Stimulated activated effector memory CD8-positive, alpha-beta T cell treated with anti-CD3 and anti-CD28 coated beads, Interleukin-12 subunit alpha, Interleukin-12 subunit beta, amount 100 ng/mL, for 72 hours (primary cell): ENCODE results near the gene EGFR.

Experiments used
- ATAC-seq: fragments of 150-1000 bp; cut with Tn5 transposase; 2 replicates; pipeline ENCODE4 v1.10.0; 2021
- DNase-seq, 2 donors: peaks; one replicate each; pipeline ENCODE4 v3.0.0; 2021 to 2022; ENCODE audit warnings: low spot score in 2 of 2
- H3K27ac Mint-ChIP-seq: one replicate; pipeline ENCODE4 v1.8.0; 2022; ENCODE audit warnings: mild to moderate bottlenecking, mixed read lengths
- H3K36me3 Mint-ChIP-seq: one replicate; pipeline ENCODE4 v1.8.0; 2022; ENCODE audit warnings: mild to moderate bottlenecking, mixed read lengths
- H3K4me1 Mint-ChIP-seq: one replicate; pipeline ENCODE4 v1.8.0; 2022; ENCODE audit warnings: mixed read lengths
- H3K4me3 Mint-ChIP-seq: one replicate; pipeline ENCODE4 v1.8.0; 2022; ENCODE audit warnings: mild to moderate bottlenecking, mixed read lengths
- H3K9me3 Mint-ChIP-seq: one replicate; pipeline ENCODE4 v1.8.0; 2022; ENCODE audit warnings: mixed read lengths

Gene EGFR

GRCh38 chr7:55043691-55044370 is 25.0 kb downstream of the EGFR start:
- no peaks in the 10 kb centered on the region for H3K9me3 Mint-ChIP-seq
- ATAC-seq (no peak), DNase-seq (no peak)
- H3K27ac Mint-ChIP-seq, result no peak overlapping the region
- no peaks in the 10 kb centered on the region for H3K36me3 Mint-ChIP-seq
- no peaks in the 10 kb centered on the region for H3K4me1 Mint-ChIP-seq
- H3K4me3 Mint-ChIP-seq, result no peak overlapping the region

DNA sequence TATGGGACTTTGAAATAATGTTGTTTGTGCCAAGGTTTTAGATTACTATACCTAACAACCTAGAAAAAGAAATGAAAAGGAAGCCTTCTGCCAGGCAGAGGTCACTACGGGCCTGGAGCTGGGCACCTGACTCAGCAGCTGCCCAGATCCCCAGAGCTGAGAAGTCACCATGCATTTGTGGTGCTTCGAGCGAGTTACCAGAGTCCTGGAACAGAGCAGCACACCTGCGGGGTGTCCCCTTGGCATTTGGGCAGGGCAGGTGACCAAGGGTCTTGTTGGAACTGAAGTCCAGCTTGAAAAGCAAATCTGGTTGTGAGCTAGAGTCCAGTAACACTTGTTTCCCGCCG is 25.5 kb downstream of the EGFR start:
- Mint-ChIP-seq H3K27ac (no peak overlapping the region), H3K4me3 (no peak overlapping the region), H3K4me1 (no peaks in the 10 kb centered on the region), H3K36me3 (no peaks in the 10 kb centered on the region), H3K9me3 (no peaks in the 10 kb centered on the region)
- DNase-seq, result no peak
- ATAC-seq, result no peak

DNA sequence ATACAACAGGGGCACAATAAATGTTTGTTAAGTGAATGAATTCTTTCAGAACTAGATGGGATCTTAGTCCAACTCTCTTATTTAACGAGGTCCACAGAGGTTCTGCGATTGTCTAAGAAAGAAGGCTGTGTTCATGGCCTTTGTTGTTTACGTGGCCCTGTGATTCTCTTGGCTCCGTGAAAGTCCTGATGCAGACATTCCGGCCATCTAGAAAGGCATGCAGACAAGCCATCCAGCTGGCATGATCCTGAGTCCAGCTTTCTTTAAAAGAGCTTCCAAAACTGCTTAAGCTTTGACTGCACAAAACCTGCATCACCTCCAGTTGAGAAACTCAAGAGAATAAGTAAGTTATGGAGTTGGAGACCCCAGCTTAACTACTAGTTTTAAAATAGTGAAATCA is 26.0 kb downstream of the EGFR start:
- ATAC-seq (no peak), DNase-seq (no peak)
- no peak overlapping the region for H3K4me3 Mint-ChIP-seq
- no peaks in the 10 kb centered on the region for H3K36me3 Mint-ChIP-seq
- no peaks in the 10 kb centered on the region for H3K4me1 Mint-ChIP-seq
- H3K9me3 Mint-ChIP-seq, result no peaks in the 10 kb centered on the region
- no peak overlapping the region for H3K27ac Mint-ChIP-seq

- H3K9me3 Mint-ChIP-seq, result no peaks in the 10 kb centered on the region
- no peak overlapping the region for H3K27ac Mint-ChIP-seq
- no peak for DNase-seq
- H3K4me1 Mint-ChIP-seq, result no peaks in the 10 kb centered on the region
- no peaks in the 10 kb centered on the region for H3K36me3 Mint-ChIP-seq
- no peak for ATAC-seq
- no peak overlapping the region for H3K4me3 Mint-ChIP-seq
Measured at GRCh38 chr7:55046582-55047342, 27.9 kb downstream of the EGFR start.

DNA sequence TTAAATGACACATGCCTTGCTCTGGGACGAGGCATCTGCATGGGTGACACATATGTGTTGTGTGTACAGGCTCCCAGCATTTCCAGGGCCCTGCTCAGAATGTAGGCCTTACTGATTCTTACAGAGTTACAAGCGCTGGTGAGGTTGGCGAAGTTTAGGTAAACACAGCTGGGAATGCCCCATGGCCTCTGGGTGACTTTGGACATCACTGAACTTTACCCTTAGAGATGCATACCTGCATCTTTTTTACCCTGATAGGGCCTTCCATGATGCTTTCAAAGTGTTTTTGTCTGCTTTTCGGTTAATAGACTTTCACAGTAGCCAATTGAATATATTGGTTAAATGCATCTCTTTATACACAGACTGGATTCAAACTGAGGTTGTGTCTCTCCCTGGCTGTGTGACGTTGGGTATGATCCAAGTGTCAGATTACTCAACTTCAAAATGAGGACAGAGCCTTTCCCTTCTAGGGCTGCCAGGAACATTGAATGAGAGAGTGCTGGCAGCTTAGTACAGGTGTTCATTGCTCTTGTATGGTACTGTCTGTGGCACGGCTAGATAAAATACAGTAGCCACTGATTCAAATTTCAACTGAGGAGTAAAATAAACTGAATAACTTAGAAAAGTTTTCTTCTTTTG is 29.5 kb downstream of the EGFR start:
- no peak overlapping the region for H3K4me3 Mint-ChIP-seq
- ATAC-seq, result no peak
- H3K27ac Mint-ChIP-seq, result no peak overlapping the region
- no peaks in the 10 kb centered on the region for H3K9me3 Mint-ChIP-seq
- H3K4me1 Mint-ChIP-seq, result no peaks in the 10 kb centered on the region
- DNase-seq, result no peak
- no peaks in the 10 kb centered on the region for H3K36me3 Mint-ChIP-seq

DNA sequence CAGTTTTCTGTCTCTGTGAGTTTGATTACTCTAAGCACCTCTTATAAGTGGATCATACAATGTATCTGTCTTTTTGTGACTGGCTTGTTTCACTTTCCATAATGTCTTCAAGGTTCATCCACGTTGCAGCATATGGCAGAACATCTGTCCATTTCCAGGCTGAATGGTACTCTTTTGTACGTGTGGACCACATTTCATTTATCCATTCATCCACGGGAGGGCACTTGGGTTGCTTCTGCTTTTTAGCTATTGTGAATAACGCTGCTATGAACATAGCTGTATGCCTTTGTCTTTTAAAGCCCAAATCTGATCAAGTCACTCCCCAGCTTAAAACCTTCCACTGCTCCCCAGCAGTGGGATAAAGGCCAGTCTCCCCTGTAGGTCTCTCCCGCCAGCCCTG is 31.5 kb downstream of the EGFR start:
- no peaks in the 10 kb centered on the region for H3K9me3 Mint-ChIP-seq
- no peak for ATAC-seq
- H3K4me3 Mint-ChIP-seq, result no peak overlapping the region

GRCh38 chr7:55052081-55052480 is 33.3 kb downstream of the EGFR start:
- Mint-ChIP-seq H3K36me3 (no peaks in the 10 kb centered on the region), H3K9me3 (no peaks in the 10 kb centered on the region), H3K4me3 (no peak overlapping the region), H3K27ac (no peak overlapping the region), H3K4me1 (no peaks in the 10 kb centered on the region)
- ATAC-seq (no peak), DNase-seq (no peak)

More for the DNA sequence above, 31.5 kb downstream of the EGFR start:
- Mint-ChIP-seq H3K27ac (no peak overlapping the region), H3K4me1 (no peaks in the 10 kb centered on the region), H3K36me3 (no peaks in the 10 kb centered on the region)
- DNase-seq, result no peak

- Mint-ChIP-seq H3K27ac (no peak overlapping the region), H3K4me1 (no peaks in the 10 kb centered on the region), H3K36me3 (no peaks in the 10 kb centered on the region), H3K4me3 (no peak overlapping the region), H3K9me3 (no peaks in the 10 kb centered on the region)
- ATAC-seq (no peak), DNase-seq (no peak)
Measured at GRCh38 chr7:55052741-55053427, 34.1 kb downstream of the EGFR start.

GRCh38 chr7:55053651-55054571 is 35.1 kb downstream of the EGFR start:
- Mint-ChIP-seq H3K4me1 (no peaks in the 10 kb centered on the region), H3K27ac (no peak overlapping the region), H3K4me3 (no peak overlapping the region), H3K36me3 (no peaks in the 10 kb centered on the region), H3K9me3 (no peaks in the 10 kb centered on the region)
- ATAC-seq, result no peak
- DNase-seq, result no peak

DNA sequence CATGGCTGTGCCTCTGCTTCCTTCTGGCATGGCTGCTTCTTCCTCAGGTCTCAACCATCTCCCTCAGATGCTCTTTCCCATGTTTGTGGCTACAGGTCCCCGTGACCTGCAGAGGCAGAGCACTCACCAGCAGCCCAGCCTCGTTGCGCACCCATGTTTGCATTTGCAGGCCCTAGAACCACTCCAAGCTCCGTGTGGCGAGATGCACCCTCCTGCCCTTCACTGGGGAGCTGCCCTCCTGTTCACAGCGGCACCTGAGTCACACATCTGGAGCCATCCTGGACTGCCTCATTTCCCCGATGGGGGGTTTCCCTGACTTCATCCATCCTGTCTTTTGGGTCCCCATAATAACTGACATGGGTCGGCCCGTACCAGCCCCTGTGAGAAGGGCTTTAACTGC is 35.9 kb downstream of the EGFR start:
- DNase-seq (no peak), ATAC-seq (no peak)
- no peaks in the 10 kb centered on the region for H3K4me1 Mint-ChIP-seq
- no peaks in the 10 kb centered on the region for H3K9me3 Mint-ChIP-seq
- no peak overlapping the region for H3K27ac Mint-ChIP-seq
- no peaks in the 10 kb centered on the region for H3K36me3 Mint-ChIP-seq
- H3K4me3 Mint-ChIP-seq, result no peak overlapping the region

- Mint-ChIP-seq H3K27ac (no peak overlapping the region), H3K36me3 (no peaks in the 10 kb centered on the region), H3K4me3 (no peak overlapping the region), H3K9me3 (no peaks in the 10 kb centered on the region), H3K4me1 (no peaks in the 10 kb centered on the region)
- ATAC-seq, result no peak
- DNase-seq, result no peak
Measured at GRCh38 chr7:55055479-55055878, 36.7 kb downstream of the EGFR start.

GRCh38 chr7:55056068-55056467 is 37.3 kb downstream of the EGFR start:
- H3K4me3 Mint-ChIP-seq, result no peak overlapping the region
- no peaks in the 10 kb centered on the region for H3K9me3 Mint-ChIP-seq
- DNase-seq, result no peak
- ATAC-seq, result no peak
- no peak overlapping the region for H3K27ac Mint-ChIP-seq
- H3K4me1 Mint-ChIP-seq, result no peaks in the 10 kb centered on the region
- no peaks in the 10 kb centered on the region for H3K36me3 Mint-ChIP-seq

DNA sequence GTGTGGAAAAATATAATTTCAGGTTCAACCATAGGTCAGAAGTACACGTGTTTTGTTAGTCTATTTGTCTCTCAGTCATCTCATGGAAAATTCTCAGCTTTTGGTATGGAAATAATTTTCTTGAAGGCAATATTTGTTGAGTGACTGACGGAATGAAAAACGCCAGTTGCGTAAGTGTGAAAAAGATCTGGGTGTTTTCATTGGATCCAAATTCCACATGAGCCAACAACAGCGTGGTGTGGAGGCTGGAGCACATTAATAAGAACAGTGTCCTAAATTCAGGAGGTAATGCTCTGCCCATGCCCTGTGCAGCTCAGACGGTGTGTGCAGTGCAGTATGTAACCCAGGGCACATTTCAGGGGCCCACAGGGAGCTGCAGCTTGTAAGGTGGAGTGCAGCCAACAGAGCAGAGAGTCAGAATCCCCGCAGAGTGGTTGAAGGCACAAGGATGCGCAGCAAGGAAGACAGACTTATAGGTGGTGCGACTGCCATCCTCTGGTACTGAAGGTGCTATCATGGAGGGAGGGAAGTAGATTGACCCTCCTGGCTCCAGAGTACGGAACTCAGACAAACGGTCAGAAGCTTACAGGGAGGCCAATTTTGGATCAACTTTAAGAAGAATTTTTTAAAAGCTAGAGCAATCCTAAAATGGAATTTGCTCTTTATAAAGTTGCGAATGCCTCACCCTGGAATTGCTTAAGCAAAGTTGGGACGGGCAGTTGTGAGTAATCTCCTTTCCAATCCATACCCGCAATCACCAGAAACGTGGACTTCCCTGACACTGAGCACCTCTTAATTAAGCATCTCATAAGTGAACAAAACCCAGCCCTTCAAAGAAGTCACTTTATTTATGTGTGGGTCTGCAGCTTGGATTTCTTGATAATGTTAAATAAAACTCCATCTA is 38.0 kb downstream of the EGFR start:
- Mint-ChIP-seq H3K36me3 (no peaks in the 10 kb centered on the region), H3K27ac (no peak overlapping the region), H3K4me1 (no peaks in the 10 kb centered on the region), H3K9me3 (no peaks in the 10 kb centered on the region), H3K4me3 (no peak overlapping the region)
- no peak for ATAC-seq
- no peak for DNase-seq

GRCh38 chr7:55058314-55058713 is 39.5 kb downstream of the EGFR start:
- Mint-ChIP-seq H3K36me3 (no peaks in the 10 kb centered on the region), H3K9me3 (no peaks in the 10 kb centered on the region), H3K4me3 (no peak overlapping the region)

More at GRCh38 chr7:55058314-55058713, 39.5 kb downstream of the EGFR start:
- Mint-ChIP-seq H3K27ac (no peak overlapping the region), H3K4me1 (no peaks in the 10 kb centered on the region)
- DNase-seq (no peak), ATAC-seq (no peak)
